Activated T-helper 1 cell treated with anti-CD3 and anti-CD28 coated beads, Interleukin-2, amount 50 U/mL, for 16 hours (primary cell): ENCODE data around the gene KIF1B.
"Not testable (repeated sequence)": the region's sequence is repeated elsewhere in the genome, so short reads cannot be mapped to it uniquely, and the experiment has no call there.

Experiments
- DNase-seq, 2 donors: peaks; one replicate each; pipeline ENCODE4 v3.0.0-alpha.2; 2020; ENCODE audit warnings: low read depth in 1 of 2, low spot score in 1 of 2

Gene KIF1B

DNA sequence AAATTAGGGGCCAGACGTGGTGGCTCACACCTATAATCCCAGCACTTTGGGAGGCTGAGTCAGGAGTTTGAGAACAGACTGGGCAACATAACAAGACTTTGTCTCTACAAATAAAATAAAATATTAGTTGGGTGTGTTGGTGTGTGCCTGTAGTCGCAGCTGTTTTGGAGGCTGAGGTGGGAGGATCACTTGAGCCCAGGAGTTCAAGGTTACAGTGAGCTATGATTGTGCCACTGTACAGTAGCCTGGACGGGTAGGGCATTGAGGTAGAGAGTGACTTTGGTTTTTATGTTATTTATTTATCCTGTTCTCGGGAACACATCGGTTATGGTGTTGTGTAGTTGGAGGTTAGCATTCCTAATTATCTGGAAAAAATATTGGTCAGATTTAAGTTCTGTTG, 19.5 kb downstream of the KIF1B start:
- DNase-seq = no peak

GRCh38 chr1:10232163-10232562, 21.8 kb downstream of the KIF1B start:
- DNase-seq = no peak

DNA sequence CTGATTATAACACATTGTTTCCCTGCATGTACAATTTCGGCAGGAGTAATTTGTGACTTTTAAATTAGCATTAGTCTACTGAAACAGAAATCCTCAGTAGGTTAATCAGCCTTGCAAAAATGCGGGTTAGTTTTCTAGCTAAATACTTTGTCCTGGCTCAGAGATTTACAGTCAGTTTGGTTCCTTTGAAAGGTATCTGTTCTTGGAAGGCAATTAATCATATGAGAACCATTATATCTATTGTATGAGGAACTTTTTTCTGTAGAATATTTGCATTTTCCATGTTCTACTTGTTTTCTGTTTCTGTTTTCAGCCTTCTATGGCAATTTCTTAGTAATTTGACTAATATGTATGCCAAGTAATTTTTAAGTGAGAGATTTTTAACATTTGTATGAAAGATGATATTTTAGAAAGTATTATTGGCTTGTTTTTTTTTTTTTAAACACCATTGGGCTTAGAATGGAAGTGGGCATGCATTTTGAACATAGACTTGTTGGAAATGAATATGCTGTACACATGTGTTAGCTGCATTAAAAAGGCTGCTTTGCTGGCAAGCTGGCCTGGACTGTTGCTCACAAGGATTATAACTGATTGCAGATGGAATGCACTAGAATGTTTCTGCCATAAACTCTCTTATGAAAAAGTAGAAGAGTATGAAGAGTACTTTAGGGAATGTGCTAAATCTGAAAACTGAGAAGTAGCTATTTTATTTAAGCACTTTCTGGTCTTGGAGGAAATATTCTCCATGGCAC, 26.2 kb downstream of the KIF1B start:
- no peak for DNase-seq

DNA sequence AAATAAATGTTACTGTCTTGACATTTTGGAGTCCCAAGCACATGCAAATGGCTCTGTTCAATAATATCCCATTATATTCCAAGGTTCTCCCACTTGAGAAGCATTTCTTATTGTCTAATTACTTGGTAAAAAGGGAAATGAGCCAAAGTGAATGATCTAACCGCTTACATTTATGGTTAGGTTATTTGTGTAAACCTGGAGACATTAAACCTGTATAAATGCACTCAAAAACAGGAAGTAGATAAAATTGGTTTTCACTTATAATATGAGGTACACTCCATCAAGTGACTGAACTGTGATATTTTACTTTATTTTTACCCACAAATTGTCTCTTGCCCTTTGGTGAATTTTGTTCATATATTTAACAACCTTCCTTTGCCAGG, 26.8 kb downstream of the KIF1B start:
- no peak for DNase-seq

GRCh38 chr1:10242135-10242534, 31.8 kb downstream of the KIF1B start:
- DNase-seq = no peak

- DNase-seq = no peak
These were observed 32.4 kb downstream of the KIF1B start for GRCh38 chr1:10242811-10243210.

DNA sequence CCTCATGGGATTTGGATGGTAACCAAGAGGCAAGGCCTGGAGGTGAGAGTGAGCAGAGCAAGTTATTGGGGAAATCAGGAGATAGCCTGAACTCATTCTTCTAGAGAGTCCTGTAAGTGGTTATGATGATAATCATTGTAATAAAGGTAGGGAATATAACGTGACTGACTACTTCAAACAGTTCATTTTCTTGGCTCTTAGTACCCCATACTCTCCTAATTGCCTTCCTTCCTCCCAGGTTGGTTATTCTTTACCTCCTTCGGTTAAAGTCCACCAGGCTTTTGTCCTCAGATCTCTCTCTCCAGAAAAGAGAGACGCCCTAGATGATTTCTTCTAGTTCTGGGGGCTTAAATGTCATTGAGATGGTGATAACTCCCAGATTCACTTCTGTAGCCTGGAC, 35.3 kb downstream of the KIF1B start:
- DNase-seq = no peak

GRCh38 chr1:10249808-10250457, 39.6 kb downstream of the KIF1B start:
- no peak for DNase-seq

- no peak for DNase-seq
These were observed 40.3 kb downstream of the KIF1B start for GRCh38 chr1:10250663-10251062.

DNA sequence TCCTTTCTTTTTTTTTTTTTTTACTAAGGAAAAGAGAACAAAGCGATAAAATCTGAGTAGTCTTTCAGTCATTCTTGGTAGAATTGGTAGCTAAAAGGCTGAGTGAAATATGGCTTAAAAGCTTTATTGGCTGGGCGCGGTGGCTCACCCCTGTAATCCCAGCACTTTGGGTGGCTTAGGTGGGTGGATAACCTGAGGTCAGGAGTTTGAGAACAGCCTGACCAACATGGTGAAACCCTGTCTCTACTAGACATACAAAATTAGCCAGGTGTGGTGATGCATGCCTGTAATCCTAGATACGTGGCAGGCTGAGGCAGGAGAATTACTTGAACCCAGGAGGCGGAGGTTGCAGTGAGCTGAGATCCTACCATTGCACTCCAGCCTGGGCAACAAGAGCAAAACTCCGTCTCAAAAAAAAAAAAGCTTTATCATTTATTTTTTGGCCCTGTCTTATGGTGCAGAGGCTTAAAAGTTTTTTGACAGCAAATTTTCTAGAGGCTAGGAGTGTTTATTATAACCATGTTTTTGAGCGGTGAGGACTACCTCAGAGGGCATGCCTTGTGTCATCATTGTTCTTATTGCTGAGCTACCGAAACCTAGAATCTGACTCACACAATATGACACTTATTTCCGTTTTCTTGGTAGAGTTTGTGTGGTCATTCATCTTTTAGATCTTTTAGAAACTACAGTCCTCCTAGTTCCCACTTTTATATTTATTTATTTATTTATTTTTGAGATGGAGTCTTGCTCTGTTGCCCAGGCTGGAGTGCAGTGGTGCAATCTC, 41.1 kb downstream of the KIF1B start:
- not testable (repeated sequence) for DNase-seq

DNA sequence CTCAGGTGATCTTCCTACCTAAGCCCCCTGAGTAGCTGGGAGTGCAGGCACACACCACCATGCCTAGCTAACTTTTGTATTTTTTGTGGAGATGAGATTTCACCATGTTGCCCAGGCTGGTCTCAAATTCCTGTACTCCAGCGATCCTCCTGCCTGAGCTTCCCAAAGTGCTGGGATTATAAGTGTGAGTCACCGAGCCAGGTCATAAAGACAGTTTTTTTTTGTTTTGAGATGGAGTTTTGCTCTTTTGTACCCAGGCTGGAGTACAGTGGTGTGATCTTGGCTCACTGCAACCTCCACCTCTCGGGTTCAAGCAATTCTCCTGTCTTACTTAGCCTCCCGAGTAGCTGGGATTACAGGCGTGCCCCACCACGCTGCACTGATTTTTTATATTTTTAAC, 42.1 kb downstream of the KIF1B start:
- no peak for DNase-seq

DNA sequence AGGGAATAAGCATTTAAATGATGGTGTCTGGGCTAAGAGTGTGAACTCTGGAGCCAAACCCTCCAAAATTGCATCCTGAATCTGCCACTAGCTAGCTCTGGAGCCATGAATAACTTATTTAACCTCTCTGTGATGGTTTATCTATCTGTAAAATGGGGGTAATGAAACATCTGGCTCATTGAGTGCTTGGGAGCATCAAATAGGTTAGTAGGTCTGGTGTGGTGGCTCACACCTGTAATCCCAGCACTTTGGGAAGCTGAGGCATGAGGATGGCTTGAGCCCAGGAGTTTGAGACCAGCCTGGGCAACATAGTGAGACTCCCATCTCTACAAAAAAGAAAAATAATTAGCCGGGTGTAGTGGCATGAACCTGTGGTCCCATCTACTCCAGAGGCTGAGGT, 42.8 kb downstream of the KIF1B start:
- no peak for DNase-seq

DNA sequence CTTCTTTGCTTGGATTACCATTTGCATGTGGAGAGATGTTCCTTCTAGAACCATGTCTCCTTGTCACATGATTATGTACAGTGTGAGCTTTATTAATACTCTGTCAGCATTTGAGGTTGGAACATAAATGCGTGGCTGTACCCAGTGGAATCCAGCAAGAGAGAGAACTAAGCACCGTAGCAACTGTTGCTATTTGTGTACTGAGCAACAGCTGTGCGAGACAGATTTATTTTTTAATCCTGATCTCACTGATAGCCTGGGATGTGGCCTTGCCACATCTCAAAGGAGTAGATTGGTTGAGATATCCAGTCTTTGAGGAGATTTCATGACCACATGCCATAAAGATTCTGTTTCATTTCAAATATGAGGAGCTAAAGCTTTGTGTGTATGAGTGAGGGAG, 43.4 kb downstream of the KIF1B start:
- DNase-seq = no peak

DNA sequence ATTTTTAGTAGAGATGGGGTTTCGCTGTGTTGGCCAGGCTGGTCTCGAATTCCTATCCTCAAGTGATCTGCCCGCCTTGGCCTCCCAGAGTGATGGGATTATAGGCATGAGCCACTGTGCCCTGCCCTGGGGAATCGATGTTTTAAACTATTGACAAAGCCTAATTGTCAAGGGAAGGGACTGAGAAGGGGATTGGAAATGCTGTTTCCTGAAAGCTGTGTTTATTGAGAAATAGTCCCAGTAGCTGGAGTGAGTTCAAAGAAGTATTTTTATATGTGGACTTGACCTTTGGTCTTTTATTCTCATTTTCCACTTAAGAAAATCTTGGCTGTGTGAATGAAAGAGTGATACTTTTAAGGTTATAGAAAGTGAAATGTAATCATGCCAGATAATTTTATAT, 47.5 kb downstream of the KIF1B start:
- no peak for DNase-seq

GRCh38 chr1:10259547-10259946, 49.2 kb downstream of the KIF1B start:
- not testable (repeated sequence) for DNase-seq

- no peak for DNase-seq
These were observed 53.2 kb downstream of the KIF1B start for GRCh38 chr1:10263450-10264082.

DNA sequence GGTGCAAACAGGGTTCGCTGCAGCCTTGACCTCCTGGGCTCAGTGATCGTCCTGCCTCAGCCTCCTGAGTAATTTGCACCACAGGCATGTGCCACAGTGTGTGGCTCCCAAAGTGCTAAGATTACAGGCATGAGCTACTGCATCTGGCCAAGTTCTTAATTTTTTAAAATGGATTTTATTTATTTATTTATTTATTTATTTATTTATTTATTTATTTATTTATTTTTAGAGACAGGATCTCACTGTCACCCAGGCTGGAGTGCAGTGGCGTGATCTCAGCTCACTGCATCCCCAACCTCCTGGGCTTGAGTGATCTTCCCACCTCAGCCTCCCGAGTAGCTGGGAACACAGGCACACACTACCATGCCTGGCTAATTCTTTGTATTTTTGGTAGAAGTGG, 54.7 kb downstream of the KIF1B start:
- DNase-seq = no peak

- no peak for DNase-seq
These were observed 55.5 kb downstream of the KIF1B start for GRCh38 chr1:10265900-10266299.

DNA sequence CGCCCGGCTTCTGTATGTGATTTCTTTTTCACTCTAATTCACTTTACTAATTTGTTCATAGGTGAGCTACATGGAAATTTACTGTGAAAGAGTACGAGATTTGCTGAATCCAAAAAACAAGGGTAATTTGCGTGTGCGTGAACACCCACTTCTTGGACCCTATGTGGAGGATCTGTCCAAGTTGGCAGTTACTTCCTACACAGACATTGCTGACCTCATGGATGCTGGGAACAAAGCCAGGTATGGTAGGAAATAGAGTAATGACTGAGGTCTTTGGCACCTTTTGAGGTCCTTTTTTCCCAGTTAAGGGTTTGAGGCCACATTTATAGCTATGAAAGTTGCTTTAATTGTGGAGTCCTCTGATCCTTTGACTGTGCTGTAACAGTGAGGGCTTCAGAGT, 56.9 kb downstream of the KIF1B start:
- DNase-seq = no peak

GRCh38 chr1:10267921-10268320, 57.6 kb downstream of the KIF1B start:
- DNase-seq = no peak

- DNase-seq = no peak
These were observed 60.7 kb downstream of the KIF1B start for GRCh38 chr1:10271090-10271489.

- DNase-seq = no peak
These were observed 61.5 kb downstream of the KIF1B start for GRCh38 chr1:10271869-10272268.
